Osteoblast (primary cell): ENCODE data around the gene DAB2IP. TPM values are rescaled to one million over a fixed set of nuclear protein-coding genes. Genes with fewer than 3 reads are reported as not detected.
A peak's percentile ranks its signal among the peaks of the same experiment; 100 is the strongest.

Source experiments
- DNase-seq: peaks from one replicate; pipeline ENCODE4 v3.0.0; 2011; ENCODE audit warnings: low spot score, mixed read lengths; ENCODE audit not compliant: insufficient read length; ENCODE audit errors: missing footprints
- H2AFZ ChIP-seq: 2 replicates; pipeline ENCODE4 v1.6.0; 2011; ENCODE audit warnings: mild to moderate bottlenecking, low read length
- H3K27ac ChIP-seq: 2 replicates; pipeline ENCODE4 v1.5.1; 2011; ENCODE audit warnings: mild to moderate bottlenecking, low read depth, low read length, moderate library complexity
- H3K27me3 ChIP-seq: 2 replicates; pipeline ENCODE4 v1.6.0; 2012; ENCODE audit warnings: mild to moderate bottlenecking, control low read depth, inconsistent platforms, low read length, moderate library complexity; ENCODE audit not compliant: insufficient read depth
- H3K36me3 ChIP-seq: 2 replicates; pipeline ENCODE4 v1.5.1; 2011; ENCODE audit warnings: mild to moderate bottlenecking, low read length, control low read depth, moderate library complexity; ENCODE audit not compliant: insufficient read depth
- H3K4me1 ChIP-seq: 2 replicates; pipeline ENCODE4 v1.5.1; 2011; ENCODE audit warnings: mild to moderate bottlenecking, low read length, control low read depth, moderate library complexity; ENCODE audit not compliant: insufficient read depth
- H3K4me2 ChIP-seq: 2 replicates; pipeline ENCODE4 v1.6.0; 2011; ENCODE audit warnings: mild to moderate bottlenecking, low read length; ENCODE audit not compliant: insufficient read depth
- H3K4me3 ChIP-seq: fragments of 200-600 bp; sonication (generic); 3 replicates; pipeline ENCODE4 v1.5.1; 2012; ENCODE audit warnings: mild to moderate bottlenecking, low read length, inconsistent platforms; ENCODE audit not compliant: insufficient read depth
- H3K79me2 ChIP-seq: 2 replicates; pipeline ENCODE4 v1.6.0; 2012; ENCODE audit warnings: mild to moderate bottlenecking, low read length, control low read depth, inconsistent platforms; ENCODE audit not compliant: insufficient read depth
- H3K9me3 ChIP-seq: 2 replicates; pipeline ENCODE4 v1.5.1; 2011; ENCODE audit warnings: low read depth, low read length, control low read depth
- H4K20me1 ChIP-seq: 2 replicates; pipeline ENCODE4 v1.6.0; 2012; ENCODE audit warnings: mild to moderate bottlenecking, low read length, control low read depth; ENCODE audit not compliant: insufficient read depth
- CTCF ChIP-seq: IDR thresholded peaks from 2 replicates; pipeline ENCODE4 v1.5.1; 2011; ENCODE audit warnings: mild to moderate bottlenecking, low read depth, low read length, moderate library complexity; ENCODE audit errors: extremely low read depth
- total RNA-seq: library from RNA; depleted of rRNA; stranded (reverse); fragments of >200 nt; gene quantifications from 2 replicates; pipeline ENCODE4 v1.2.3, GENCODE V29; 2012

Gene DAB2IP
- total RNA-seq, 1 donor: 60.8 TPM

- no peak overlapping the region for H3K4me3 ChIP-seq
These were observed 56.3 kb downstream of the DAB2IP start for GRCh38 chr9:121707477-121708424.

DNA sequence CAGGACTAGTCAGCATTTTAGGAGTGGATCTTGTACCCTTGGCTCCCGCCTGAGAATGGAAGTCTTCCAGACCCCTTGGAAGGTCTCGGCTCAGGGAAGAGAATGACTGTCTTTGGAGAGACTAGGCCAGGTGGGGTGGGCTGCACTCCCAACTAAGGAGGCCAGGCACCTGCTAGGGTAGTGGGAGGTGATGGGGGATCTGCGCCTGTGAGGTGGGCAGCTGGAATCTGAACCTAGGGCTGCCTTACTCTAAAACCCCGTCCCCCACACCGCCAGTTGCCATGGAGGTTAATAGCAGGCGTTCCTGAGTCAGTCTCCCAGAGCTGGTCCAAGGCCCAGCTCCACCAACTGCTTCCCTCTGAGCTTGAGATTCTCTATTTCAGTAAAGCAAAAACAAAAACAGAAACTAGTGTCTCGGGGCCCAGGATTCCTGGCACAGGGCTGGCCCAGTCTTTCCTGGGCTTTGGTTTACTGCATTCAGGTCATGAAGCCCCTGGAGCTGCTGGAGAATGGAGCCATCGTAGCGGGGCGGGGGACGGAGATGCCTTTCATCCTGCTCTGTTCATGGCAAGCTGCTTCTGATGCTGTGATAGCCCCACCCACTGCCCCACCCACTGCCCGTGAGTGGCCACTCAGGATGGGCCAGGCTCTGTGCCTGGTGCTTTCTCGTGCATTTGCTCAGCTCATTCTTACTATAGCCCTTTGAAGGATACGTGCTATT, 57.5 kb downstream of the DAB2IP start:
- H3K4me2 ChIP-seq: no peak overlapping the region
- H3K36me3 ChIP-seq: no peaks in the 10 kb centered on the region
- no peaks in the 10 kb centered on the region for H3K27me3 ChIP-seq
- no peaks in the 10 kb centered on the region for H3K4me1 ChIP-seq
- H3K9me3 ChIP-seq: no peaks in the 10 kb centered on the region
- peak; percentile 22 for DNase-seq
- H3K4me3 ChIP-seq: no peak overlapping the region
- no peak overlapping the region for H3K27ac ChIP-seq
- H3K79me2 ChIP-seq: peaks cover 59% of the 10 kb centered on the region
- H4K20me1 ChIP-seq: peaks cover 63% of the 10 kb centered on the region
- no peak for TF ChIP-seq CTCF
- no peak overlapping the region for H2AFZ ChIP-seq

More at GRCh38 chr9:121707477-121708424, 56.3 kb downstream of the DAB2IP start:
- Histone ChIP-seq H3K27me3 (no peaks in the 10 kb centered on the region), H3K27ac (no peak overlapping the region), H4K20me1 (peaks cover 65% of the 10 kb centered on the region), H3K36me3 (no peaks in the 10 kb centered on the region), H3K79me2 (peaks cover 63% of the 10 kb centered on the region), H2AFZ (no peak overlapping the region), H3K4me2 (no peak overlapping the region), H3K9me3 (no peaks in the 10 kb centered on the region), H3K4me1 (no peaks in the 10 kb centered on the region)
- peak; percentile 65 for DNase-seq
- TF ChIP-seq CTCF: no peak

GRCh38 chr9:121709798-121710197, 58.4 kb downstream of the DAB2IP start:
- Histone ChIP-seq H4K20me1 (peaks cover 62% of the 10 kb centered on the region), H3K27ac (no peak overlapping the region), H3K4me1 (no peaks in the 10 kb centered on the region), H3K27me3 (no peaks in the 10 kb centered on the region), H3K4me2 (no peak overlapping the region), H3K36me3 (no peaks in the 10 kb centered on the region), H2AFZ (no peak overlapping the region), H3K9me3 (no peaks in the 10 kb centered on the region), H3K79me2 (peaks cover 56% of the 10 kb centered on the region), H3K4me3 (no peak overlapping the region)
- peak; percentile 35 for DNase-seq
- TF ChIP-seq CTCF: no peak

- TF ChIP-seq CTCF: no peak
- H2AFZ ChIP-seq: no peak overlapping the region
- peaks cover 47% of the 10 kb centered on the region for H3K79me2 ChIP-seq
- DNase-seq: peak; percentile 41
- H3K4me2 ChIP-seq: no peak overlapping the region
- H3K4me1 ChIP-seq: no peaks in the 10 kb centered on the region
- no peaks in the 10 kb centered on the region for H3K9me3 ChIP-seq
- H3K27me3 ChIP-seq: no peaks in the 10 kb centered on the region
- peaks cover 52% of the 10 kb centered on the region for H4K20me1 ChIP-seq
- no peak overlapping the region for H3K27ac ChIP-seq
- H3K36me3 ChIP-seq: no peaks in the 10 kb centered on the region
- H3K4me3 ChIP-seq: no peak overlapping the region
These were observed 59.8 kb downstream of the DAB2IP start for GRCh38 chr9:121711281-121711680.
